NCI-H1092 treated with DMSO at 0.1 percent for 48 hours (cell line): ENCODE measurements around the gene HMSD.

Source experiments
- DNase-seq: peaks from one replicate; lab custom pipeline; 2025; lab: John Stamatoyannopoulos, UW

HMSD gene

GRCh38 chr18:63956755-63957154, 7.7 kb downstream of the HMSD start:
- DNase-seq, result no peak

- no peak for DNase-seq
Measured at GRCh38 chr18:63960891-63961290, 11.8 kb downstream of the HMSD start.

- DNase-seq, result no peak
Measured at GRCh38 chr18:63961435-63961980, 12.4 kb downstream of the HMSD start.

- no peak for DNase-seq
Measured at GRCh38 chr18:63962137-63962536, 13.0 kb downstream of the HMSD start.

- DNase-seq, result peak; percentile 72
Measured at GRCh38 chr18:63963615-63964256, 14.6 kb downstream of the HMSD start.

- no peak for DNase-seq
Measured at GRCh38 chr18:63964908-63965307, 15.8 kb downstream of the HMSD start.

- DNase-seq, result no peak
Measured at GRCh38 chr18:63965716-63966330, 16.7 kb downstream of the HMSD start.

- peak; percentile 97 for DNase-seq
Measured at GRCh38 chr18:63969942-63970808, 21.1 kb downstream of the HMSD start, which contains the start of gene SERPINB8. Gene SERPINB8, plus strand, starts transcription at chr18:63970081. Its CDS starts 8,228 bp downstream, at chr18:63978309.

- no peak for DNase-seq
Measured at GRCh38 chr18:63970809-63971205, 21.7 kb downstream of the HMSD start.

GRCh38 chr18:63971320-63972001, 22.4 kb downstream of the HMSD start:
- no peak for DNase-seq

- DNase-seq, result no peak
Measured at GRCh38 chr18:63972002-63972376, 22.9 kb downstream of the HMSD start.

GRCh38 chr18:63974991-63975390, 25.9 kb downstream of the HMSD start:
- DNase-seq, result peak; percentile 9

GRCh38 chr18:63975628-63976027, 26.5 kb downstream of the HMSD start:
- no peak for DNase-seq

- DNase-seq, result no peak
Measured at GRCh38 chr18:63977040-63977439, 27.9 kb downstream of the HMSD start.

GRCh38 chr18:63979409-63979920, 30.4 kb downstream of the HMSD start:
- peak; percentile 48 for DNase-seq

GRCh38 chr18:63980027-63980426, 30.9 kb downstream of the HMSD start:
- DNase-seq, result no peak

GRCh38 chr18:63980896-63981460, 31.9 kb downstream of the HMSD start:
- DNase-seq, result no peak

GRCh38 chr18:63981719-63982118, 32.6 kb downstream of the HMSD start:
- no peak for DNase-seq

- no peak for DNase-seq
Measured at GRCh38 chr18:63982361-63982760, 33.3 kb downstream of the HMSD start.

GRCh38 chr18:63986885-63987284, 37.8 kb downstream of the HMSD start:
- DNase-seq, result no peak

GRCh38 chr18:63987743-63988142, 38.6 kb downstream of the HMSD start:
- DNase-seq, result no peak
